Central memory CD8-positive, alpha-beta T cell (primary cell): ENCODE data around the gene SLC17A7.

ENCODE experiments used
- ATAC-seq: fragments of 150-1000 bp; cut with Tn5 transposase; replicated peaks from 2 replicates; pipeline ENCODE4 v1.10.0; 2022; ENCODE audit warnings: mild to moderate bottlenecking, moderate FRiP score, moderate number of reproducible peaks; ENCODE audit not compliant: poor library complexity, severe bottlenecking; ENCODE audit errors: extremely low read depth
- DNase-seq, 2 donors: peaks; one replicate each; pipeline ENCODE4 v3.0.0; 2021; ENCODE audit warnings: low spot score in 2 of 2
- H3K27ac Mint-ChIP-seq: one replicate; pipeline ENCODE4 v1.8.0; 2022; ENCODE audit warnings: low read depth, mild to moderate bottlenecking, moderate library complexity, mixed read lengths
- H3K27me3 Mint-ChIP-seq: one replicate; pipeline ENCODE4 v1.8.0; 2022; ENCODE audit warnings: mixed read lengths
- H3K36me3 Mint-ChIP-seq: one replicate; pipeline ENCODE4 v1.8.0; 2022; ENCODE audit warnings: mild to moderate bottlenecking, moderate library complexity, mixed read lengths; ENCODE audit not compliant: insufficient read depth
- H3K4me1 Mint-ChIP-seq: one replicate; pipeline ENCODE4 v1.8.0; 2022; ENCODE audit warnings: mixed read lengths
- H3K4me3 Mint-ChIP-seq: one replicate; pipeline ENCODE4 v1.8.0; 2022; ENCODE audit warnings: mild to moderate bottlenecking, moderate library complexity, mixed read lengths
- H3K9me3 Mint-ChIP-seq: one replicate; pipeline ENCODE4 v1.8.0; 2022; ENCODE audit warnings: mixed read lengths

The SLC17A7 gene

DNA sequence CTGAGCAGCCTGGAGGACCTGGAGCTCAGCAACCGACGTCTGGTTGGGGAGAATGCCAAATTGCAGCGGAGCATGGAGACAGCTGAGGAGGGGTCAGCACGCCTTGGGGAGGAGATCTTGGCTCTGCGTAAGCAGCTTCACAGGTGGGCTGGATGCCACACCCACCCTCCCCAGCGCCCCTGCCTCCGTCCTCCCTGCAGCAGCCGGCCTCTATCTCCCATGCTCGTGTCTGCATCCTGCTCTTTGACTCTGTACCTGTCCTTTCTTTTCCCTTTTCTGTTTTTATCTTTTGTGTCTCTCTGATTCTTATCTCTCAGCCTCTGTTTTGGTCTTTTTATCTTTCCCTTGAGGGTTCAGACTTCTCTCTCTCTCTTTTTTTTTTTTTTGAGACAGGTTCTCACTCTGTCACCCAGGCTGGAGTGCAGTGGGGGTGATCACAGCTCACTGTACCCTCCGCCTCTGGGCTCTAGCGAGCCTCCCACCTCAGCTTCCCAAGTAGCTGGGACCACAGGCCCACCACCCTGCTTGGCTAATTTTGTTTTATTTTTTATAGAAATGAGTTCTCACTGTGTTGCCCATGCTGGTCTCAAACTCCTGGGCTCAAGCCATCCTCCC is 43.2 kb downstream of the SLC17A7 start:
- Mint-ChIP-seq H3K4me3 (no peak overlapping the region), H3K27ac (no peak overlapping the region), H3K27me3 (no peaks in the 10 kb centered on the region), H3K36me3 (peaks cover 1% of the 10 kb centered on the region), H3K9me3 (no peaks in the 10 kb centered on the region), H3K4me1 (no peaks in the 10 kb centered on the region)
- DNase-seq = no peak
- ATAC-seq = no peak

DNA sequence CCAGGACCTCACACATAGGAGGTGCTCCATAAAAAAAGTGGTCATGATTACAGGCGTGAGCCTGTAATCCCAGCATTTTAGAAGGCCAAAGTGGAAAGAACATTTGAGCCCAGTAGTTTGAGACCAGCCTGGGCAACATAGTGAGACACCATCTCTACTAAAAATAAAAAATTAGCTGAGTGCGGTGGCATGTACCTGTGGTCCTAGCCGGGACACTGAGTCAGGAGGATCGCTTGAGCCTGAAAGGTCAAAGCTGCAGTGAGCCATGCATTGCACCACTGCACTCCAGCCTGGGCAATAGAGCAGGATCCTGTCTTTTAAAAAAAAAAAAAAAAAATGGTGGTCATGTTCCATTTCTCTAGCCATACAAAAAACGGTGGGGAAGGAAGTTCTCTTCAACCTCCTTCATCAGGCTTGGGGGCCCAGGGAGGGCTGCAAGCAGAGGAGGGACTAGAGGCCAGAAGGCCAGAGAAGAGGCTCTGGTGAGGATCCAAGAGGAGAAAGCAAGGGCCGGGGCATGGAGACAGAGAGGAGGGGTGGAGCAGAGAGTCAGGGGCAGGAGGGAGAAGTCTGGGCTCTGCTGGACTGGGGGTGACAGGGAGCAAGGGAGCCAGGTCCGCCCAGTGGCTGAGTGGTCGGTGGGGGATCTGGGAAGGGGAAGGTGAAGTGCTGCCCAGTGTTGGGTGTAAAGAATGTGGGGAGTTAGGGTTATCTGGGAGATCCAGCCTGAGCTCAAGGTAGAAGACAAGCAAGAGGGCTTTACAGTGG is 44.4 kb downstream of the SLC17A7 start:
- Mint-ChIP-seq H3K9me3 (no peaks in the 10 kb centered on the region), H3K27me3 (no peaks in the 10 kb centered on the region), H3K36me3 (peaks cover 1% of the 10 kb centered on the region), H3K4me1 (peaks cover 5% of the 10 kb centered on the region), H3K27ac (peak overlapping the region; percentile 69), H3K4me3 (no peak overlapping the region)
- ATAC-seq (no peak), DNase-seq (no peak)

- no peaks in the 10 kb centered on the region for H3K27me3 Mint-ChIP-seq
- H3K9me3 Mint-ChIP-seq = no peaks in the 10 kb centered on the region
- H3K4me3 Mint-ChIP-seq = no peak overlapping the region
- ATAC-seq (no peak), DNase-seq (no peak)
- peaks cover 15% of the 10 kb centered on the region for H3K4me1 Mint-ChIP-seq
- no peak overlapping the region for H3K27ac Mint-ChIP-seq
- H3K36me3 Mint-ChIP-seq = peaks cover 1% of the 10 kb centered on the region
Observed at GRCh38 chr19:49395581-49396407, 45.5 kb downstream of the SLC17A7 start.

DNA sequence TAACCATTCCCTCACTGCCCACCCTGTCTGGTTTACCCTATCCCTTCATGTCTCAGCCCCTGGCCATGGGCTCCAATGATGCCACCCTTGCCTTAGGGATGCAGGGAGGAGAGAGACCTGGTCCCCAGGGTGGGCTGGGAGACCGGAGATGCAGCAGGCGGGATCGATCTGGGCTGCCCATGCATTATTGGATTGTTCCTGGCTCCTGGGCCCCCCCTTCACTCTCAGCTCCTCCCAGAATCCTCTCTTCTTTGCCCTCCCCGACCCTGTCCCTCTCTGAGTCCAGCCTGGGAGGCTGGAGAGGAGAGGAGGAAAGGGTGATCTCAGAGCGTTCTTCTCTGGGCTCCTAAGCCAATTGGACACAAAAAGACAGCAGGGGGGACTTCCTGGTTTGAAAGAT is 47.4 kb downstream of the SLC17A7 start:
- no peaks in the 10 kb centered on the region for H3K27me3 Mint-ChIP-seq

GRCh38 chr19:49391581-49392399 is 49.5 kb downstream of the SLC17A7 start:
- H3K4me3 Mint-ChIP-seq = no peak overlapping the region
- peak overlapping the region; percentile 7 for H3K27ac Mint-ChIP-seq
- peaks cover 7% of the 10 kb centered on the region for H3K36me3 Mint-ChIP-seq
- DNase-seq (peak; percentile 56 to 64), ATAC-seq (peak; percentile 83)
- no peaks in the 10 kb centered on the region for H3K27me3 Mint-ChIP-seq
- peaks cover 28% of the 10 kb centered on the region for H3K4me1 Mint-ChIP-seq
- H3K9me3 Mint-ChIP-seq = no peaks in the 10 kb centered on the region

More for the DNA sequence above, 47.4 kb downstream of the SLC17A7 start:
- no peak for DNase-seq
- H3K27ac Mint-ChIP-seq = no peak overlapping the region
- no peaks in the 10 kb centered on the region for H3K9me3 Mint-ChIP-seq
- H3K4me1 Mint-ChIP-seq = peaks cover 15% of the 10 kb centered on the region
- ATAC-seq = no peak
- peaks cover 2% of the 10 kb centered on the region for H3K36me3 Mint-ChIP-seq
- no peak overlapping the region for H3K4me3 Mint-ChIP-seq

GRCh38 chr19:49390929-49391359 is 50.4 kb downstream of the SLC17A7 start:
- peaks cover 28% of the 10 kb centered on the region for H3K4me1 Mint-ChIP-seq
- ATAC-seq (no peak), DNase-seq (no peak)
- H3K36me3 Mint-ChIP-seq = peaks cover 7% of the 10 kb centered on the region
- H3K9me3 Mint-ChIP-seq = no peaks in the 10 kb centered on the region
- peak overlapping the region; percentile 7 for H3K27ac Mint-ChIP-seq
- H3K27me3 Mint-ChIP-seq = no peaks in the 10 kb centered on the region
- no peak overlapping the region for H3K4me3 Mint-ChIP-seq

DNA sequence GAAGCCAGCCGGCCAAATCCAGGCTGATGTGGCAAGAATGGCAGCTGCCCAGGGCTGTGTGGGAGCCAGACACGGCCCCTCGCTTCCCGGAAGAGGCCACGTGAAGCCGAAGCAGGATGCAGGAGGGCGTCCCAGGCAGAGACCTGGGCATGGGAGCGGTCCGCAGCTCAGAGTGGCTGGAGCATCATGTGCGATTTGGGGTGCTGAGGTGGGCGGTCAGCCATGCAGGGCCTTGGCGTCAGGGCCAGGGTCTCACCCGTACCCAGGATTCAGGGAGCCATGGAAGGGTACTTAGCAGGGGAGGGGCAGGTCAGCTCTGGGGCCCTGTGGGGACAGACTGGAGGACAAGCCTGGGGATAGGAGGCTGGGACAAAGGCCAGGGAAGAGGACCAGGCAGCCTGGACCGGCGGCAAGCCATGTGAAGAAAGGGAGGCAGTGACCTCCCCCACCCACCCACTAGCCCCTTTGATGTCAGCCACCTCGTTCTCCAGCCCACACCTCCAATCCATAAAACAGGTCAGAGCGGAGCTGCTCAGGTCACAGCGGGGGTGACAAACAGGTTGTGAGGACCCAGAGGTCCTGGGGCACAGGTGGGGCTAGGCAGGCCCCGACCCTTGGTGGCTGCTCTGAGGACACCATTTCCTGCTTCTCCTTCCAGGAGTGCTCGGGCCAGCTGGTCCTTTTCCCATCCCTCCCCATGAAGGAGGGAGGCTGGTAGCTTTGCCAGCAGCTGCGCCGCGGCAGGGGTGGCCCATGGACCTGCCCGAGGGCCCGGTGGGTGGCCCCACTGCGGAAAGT is 51.0 kb downstream of the SLC17A7 start:
- no peak for ATAC-seq
- Mint-ChIP-seq H3K9me3 (no peaks in the 10 kb centered on the region), H3K4me1 (peaks cover 28% of the 10 kb centered on the region), H3K27ac (no peak overlapping the region), H3K36me3 (peaks cover 7% of the 10 kb centered on the region), H3K4me3 (no peak overlapping the region), H3K27me3 (no peaks in the 10 kb centered on the region)
- no peak for DNase-seq

- no peaks in the 10 kb centered on the region for H3K27me3 Mint-ChIP-seq
- H3K4me1 Mint-ChIP-seq = peaks cover 28% of the 10 kb centered on the region
Observed at GRCh38 chr19:49389406-49389805, 51.9 kb downstream of the SLC17A7 start.

GRCh38 chr19:49387936-49388372 is 53.4 kb downstream of the SLC17A7 start, which contains the start of gene KASH5:
Gene KASH5 (plus strand): TSS chr19:49388249. CDS start chr19:49390884, 2,635 bp downstream.
- Mint-ChIP-seq H3K9me3 (no peaks in the 10 kb centered on the region), H3K27ac (peak within 1 kb of the TSS; percentile 81), H3K4me3 (peak within 1 kb of the TSS; percentile 46), H3K27me3 (no peaks in the 10 kb centered on the region), H3K4me1 (peaks cover 28% of the 10 kb centered on the region), H3K36me3 (peaks cover 7% of the 10 kb centered on the region)
- DNase-seq (peak; percentile 38 to 84), ATAC-seq (peak; percentile 45)

More at GRCh38 chr19:49389406-49389805, 51.9 kb downstream of the SLC17A7 start:
- DNase-seq (no peak), ATAC-seq (no peak)
- Mint-ChIP-seq H3K9me3 (no peaks in the 10 kb centered on the region), H3K36me3 (peaks cover 7% of the 10 kb centered on the region), H3K4me3 (no peak overlapping the region), H3K27ac (no peak overlapping the region)

DNA sequence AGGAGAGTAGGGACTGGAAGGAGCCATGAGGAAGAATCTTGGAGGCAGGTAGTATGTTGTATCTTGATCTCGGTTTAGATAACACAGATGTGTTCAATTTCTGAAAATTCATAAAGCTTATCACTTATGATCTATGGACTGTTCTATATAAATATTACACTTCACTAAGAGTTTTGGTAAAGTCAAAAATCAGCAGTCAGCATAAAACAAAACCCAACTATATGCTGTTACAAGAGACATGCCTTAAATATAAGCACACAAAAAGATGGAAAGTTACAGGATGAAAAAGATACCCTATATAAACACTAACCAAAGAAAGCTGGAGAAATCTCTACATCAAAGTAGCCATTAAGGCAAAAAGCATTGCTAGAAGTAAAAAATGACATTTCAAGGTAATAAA is 57.7 kb downstream of the SLC17A7 start:
- Mint-ChIP-seq H3K4me3 (no peak overlapping the region), H3K27ac (no peak overlapping the region), H3K9me3 (peaks cover 11% of the 10 kb centered on the region), H3K4me1 (peaks cover 10% of the 10 kb centered on the region), H3K27me3 (peaks cover 9% of the 10 kb centered on the region), H3K36me3 (peaks cover 5% of the 10 kb centered on the region)
- ATAC-seq (no peak), DNase-seq (no peak)

GRCh38 chr19:49382639-49383038 is 58.7 kb downstream of the SLC17A7 start:
- ATAC-seq (no peak), DNase-seq (no peak)
- peaks cover 9% of the 10 kb centered on the region for H3K27me3 Mint-ChIP-seq
- H3K36me3 Mint-ChIP-seq = peaks cover 2% of the 10 kb centered on the region
- no peak overlapping the region for H3K27ac Mint-ChIP-seq
- peaks cover 11% of the 10 kb centered on the region for H3K9me3 Mint-ChIP-seq
- no peak overlapping the region for H3K4me3 Mint-ChIP-seq
- peaks cover 4% of the 10 kb centered on the region for H3K4me1 Mint-ChIP-seq
